Measurements from ENCODE around the gene UBXN7. TPM values are rescaled to one million over a fixed set of nuclear protein-coding genes. Genes with fewer than 3 reads are reported as not detected.
A peak's percentile ranks its signal among the peaks of the same experiment; 100 is the strongest.
"Not testable (repeated sequence)": the region's sequence is repeated elsewhere in the genome, so short reads cannot be mapped to it uniquely, and the experiment has no call there.

The UBXN7 gene
- total and polyA plus RNA-seq, 7 donors, result 1.3 to 23.7 (median 12.2) TPM

GRCh38 chr3:196317687-196318467, 114.3 kb downstream of the UBXN7 start, which contains the start of gene DYNLT2B:
TSS of gene DYNLT2B (minus strand) at chr3:196318240. CDS start at chr3:196318152, 88 bp downstream.
- TF ChIP-seq CTCF (IDR thresholded peaks at IDR 0.05), result no peak
- Histone ChIP-seq H3K4me3 (peak within 1 kb of the TSS; percentile 72), H3K9me3 (no peaks in the 10 kb centered on the region), H3K27ac (peak within 1 kb of the TSS; percentile 76), H3K27me3 (ENCODE audit: insufficient read depth in 3 of 3, low read length in 2 of 3) (no peaks in the 10 kb centered on the region), H3K4me1 (no peaks in the 10 kb centered on the region), H3K36me3 (ENCODE audit: insufficient read depth in 1 of 2, low read depth in 1 of 2) (no peaks in the 10 kb centered on the region)
- 0 to 1% (median 1%) methylated on average over 60 to 92 of the region's 92 CpGs for WGBS, 3 donors
- intact Hi-C loops (cut with DNase I), result loop anchor here (10.0 kb wide), 1 partner anchor 63 kb away; no protein-coding TSS in a partner anchor
- ATAC-seq (peak; percentile 98 to 99 (median 99)), DNase-seq (peak; percentile 90 to 93)

- not testable (repeated sequence) for ATAC-seq; H3K4me1 ChIP-seq; H3K36me3 ChIP-seq (ENCODE audit: insufficient read depth in 1 of 2, low read depth in 1 of 2); H3K9me3 ChIP-seq; H3K27me3 ChIP-seq (ENCODE audit: insufficient read depth in 3 of 3, low read length in 2 of 3); DNase-seq
- peak overlapping the region; percentile 76 for H3K27ac ChIP-seq
- peak overlapping the region; percentile 72 for H3K4me3 ChIP-seq
- intact Hi-C loops (cut with DNase I), result loop anchor here (10.0 kb wide), 1 partner anchor 62 kb away; no protein-coding TSS in a partner anchor
- WGBS, 3 donors, result 16 to 33% (median 21%) methylated on average over 10 to 17 of the region's 17 CpGs
Observed at GRCh38 chr3:196316799-196317686, 115.2 kb downstream of the UBXN7 start.

GRCh38 chr3:196315821-196316220, 116.4 kb downstream of the UBXN7 start:
- DNase-seq (no peak), ATAC-seq (no peak)
- H3K36me3 ChIP-seq (ENCODE audit: insufficient read depth in 1 of 2, low read depth in 1 of 2), result no peaks in the 10 kb centered on the region
- H3K4me3 ChIP-seq, result no peak overlapping the region
- no peaks in the 10 kb centered on the region for H3K27me3 ChIP-seq (ENCODE audit: insufficient read depth in 3 of 3, low read length in 2 of 3)
- no peaks in the 10 kb centered on the region for H3K9me3 ChIP-seq
- no peaks in the 10 kb centered on the region for H3K4me1 ChIP-seq
- intact Hi-C loops (cut with DNase I), result loop anchor here (10.0 kb wide), 1 partner anchor 61 kb away; no protein-coding TSS in a partner anchor
- H3K27ac ChIP-seq, result no peak overlapping the region
- WGBS, 3 donors, result 80 to 100% (median 91%) methylated on average over 1 of the region's 1 CpG
- TF ChIP-seq CTCF (IDR thresholded peaks at IDR 0.05), result no peak

GRCh38 chr3:196314597-196314996, 117.6 kb downstream of the UBXN7 start:
- ATAC-seq (no peak), DNase-seq (no peak)
- intact Hi-C loops (cut with DNase I), result loop anchor here (10.0 kb wide), 1 partner anchor 60 kb away; no protein-coding TSS in a partner anchor
- WGBS, 3 donors, result 88 to 93% (median 89%) methylated on average over 3 of the region's 3 CpGs
- no peaks in the 10 kb centered on the region for H3K9me3 ChIP-seq
- no peak for TF ChIP-seq CTCF (IDR thresholded peaks at IDR 0.05)
- no peaks in the 10 kb centered on the region for H3K27me3 ChIP-seq (ENCODE audit: insufficient read depth in 3 of 3, low read length in 2 of 3)
- no peaks in the 10 kb centered on the region for H3K36me3 ChIP-seq (ENCODE audit: insufficient read depth in 1 of 2, low read depth in 1 of 2)
- H3K4me3 ChIP-seq, result no peak overlapping the region
- no peak overlapping the region for H3K27ac ChIP-seq
- H3K4me1 ChIP-seq, result no peaks in the 10 kb centered on the region

- intact Hi-C loops (cut with DNase I), result loop anchor here (10.0 kb wide), 1 partner anchor 59 kb away; no protein-coding TSS in a partner anchor
Observed at GRCh38 chr3:196314086-196314485, 118.1 kb downstream of the UBXN7 start.

GRCh38 chr3:196302960-196303359, 129.3 kb downstream of the UBXN7 start:
- H3K9me3 ChIP-seq; H3K4me1 ChIP-seq; ATAC-seq; DNase-seq; H3K27me3 ChIP-seq (ENCODE audit: insufficient read depth in 3 of 3, low read length in 2 of 3); H3K36me3 ChIP-seq (ENCODE audit: insufficient read depth in 1 of 2, low read depth in 1 of 2); H3K27ac ChIP-seq; H3K4me3 ChIP-seq; intact Hi-C loops (cut with DNase I): not testable (repeated sequence)
- 82 to 94% (median 91%) methylated on average over 6 to 8 of the region's 8 CpGs for WGBS, 3 donors

More at GRCh38 chr3:196314086-196314485, 118.1 kb downstream of the UBXN7 start:
- not testable (repeated sequence) for H3K4me3 ChIP-seq; H3K36me3 ChIP-seq (ENCODE audit: insufficient read depth in 1 of 2, low read depth in 1 of 2); ATAC-seq; H3K9me3 ChIP-seq; H3K4me1 ChIP-seq; DNase-seq; H3K27me3 ChIP-seq (ENCODE audit: insufficient read depth in 3 of 3, low read length in 2 of 3); H3K27ac ChIP-seq
- WGBS, 3 donors, result 77 to 80% (median 79%) methylated on average over 7 of the region's 7 CpGs

- H3K4me1 ChIP-seq; ATAC-seq; DNase-seq; intact Hi-C loops (cut with DNase I); H3K27ac ChIP-seq; H3K36me3 ChIP-seq (ENCODE audit: insufficient read depth in 1 of 2, low read depth in 1 of 2); H3K27me3 ChIP-seq (ENCODE audit: insufficient read depth in 3 of 3, low read length in 2 of 3); H3K4me3 ChIP-seq; H3K9me3 ChIP-seq: not testable (repeated sequence)
- 71 to 78% (median 75%) methylated on average over 7 of the region's 10 CpGs for WGBS, 3 donors
Observed at GRCh38 chr3:196302551-196302950, 129.7 kb downstream of the UBXN7 start.
